GM21447 (cell line): Measurements from ENCODE around the gene RSRC1.
"Not testable (repeated sequence)": the region's sequence is repeated elsewhere in the genome, so short reads cannot be mapped to it uniquely, and the experiment has no call there.

ENCODE experiments used
- ATAC-seq: cut with Tn5 transposase; IDR thresholded peaks from one replicate; pipeline ENCODE4 v1.9.1; 2021; ENCODE audit not compliant: unreplicated experiment

Gene RSRC1

DNA sequence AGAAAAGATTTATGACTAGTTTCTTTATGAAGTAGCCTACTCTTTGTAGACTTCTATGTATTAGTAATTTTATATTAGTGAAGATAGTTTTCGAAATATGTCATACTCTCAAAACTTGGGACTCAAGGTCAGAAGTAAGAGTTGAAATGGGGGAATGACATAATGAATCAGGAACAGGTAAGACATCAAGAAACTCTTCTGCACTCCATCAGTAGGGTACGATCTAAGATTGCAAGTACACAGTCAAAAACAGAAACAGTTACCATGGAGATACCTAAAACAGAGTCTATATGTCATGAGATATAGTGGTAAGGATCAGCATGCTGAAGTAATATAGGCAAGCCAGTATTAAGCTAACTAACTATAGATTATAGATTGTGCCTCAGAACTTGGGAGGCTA lies 274.1 kb downstream of the RSRC1 start:
- peak; percentile 66 for ATAC-seq

GRCh38 chr3:158395421-158395820 lies 285.5 kb downstream of the RSRC1 start:
- no peak for ATAC-seq

GRCh38 chr3:158402590-158402989 lies 292.7 kb downstream of the RSRC1 start:
- ATAC-seq, result no peak

DNA sequence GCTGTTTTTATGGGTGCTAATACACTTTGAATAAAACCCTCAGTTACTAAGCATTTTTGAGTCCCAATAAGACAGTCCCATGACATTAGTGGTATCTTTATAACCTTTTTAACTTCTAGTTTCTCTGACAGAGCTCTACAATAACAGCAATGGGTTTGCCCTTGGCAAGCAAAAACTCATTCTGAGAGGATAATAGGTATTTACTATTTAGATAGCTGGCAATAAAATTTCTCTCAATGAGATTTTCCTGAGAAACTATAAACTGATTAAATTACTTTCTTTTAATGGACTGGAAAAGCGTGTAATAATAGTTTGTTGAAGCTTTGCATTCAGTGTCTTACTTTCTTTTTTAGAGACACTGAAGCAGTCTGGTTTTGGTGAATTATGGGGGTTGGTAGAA lies 293.1 kb downstream of the RSRC1 start:
- ATAC-seq, result no peak

DNA sequence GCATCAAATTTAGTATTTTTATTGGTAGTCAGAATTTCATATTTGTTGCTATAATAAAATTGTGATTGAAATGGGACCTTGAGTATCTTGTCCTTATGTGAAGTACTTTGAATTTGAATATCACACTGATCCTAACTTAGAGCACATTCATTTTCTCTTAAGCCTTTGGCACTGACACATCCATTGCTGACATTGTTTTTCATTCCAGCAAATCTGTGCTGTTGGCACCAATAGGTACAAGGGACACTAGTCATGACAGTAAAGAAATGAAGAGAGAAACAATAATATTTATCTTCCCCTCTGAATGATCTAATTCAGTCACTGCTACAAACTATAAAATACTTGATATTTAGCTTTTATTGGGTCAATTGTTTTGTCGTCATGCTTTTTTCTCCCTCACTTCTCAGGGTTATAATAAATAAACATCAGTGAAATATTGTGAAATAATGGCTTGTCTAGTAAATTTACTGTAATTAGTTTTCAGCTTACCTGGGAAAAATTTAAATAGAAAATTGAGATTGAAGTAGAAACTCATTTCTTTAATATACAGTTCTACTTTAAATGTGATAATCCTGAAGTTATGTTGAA lies 294.3 kb downstream of the RSRC1 start:
- ATAC-seq, result no peak

DNA sequence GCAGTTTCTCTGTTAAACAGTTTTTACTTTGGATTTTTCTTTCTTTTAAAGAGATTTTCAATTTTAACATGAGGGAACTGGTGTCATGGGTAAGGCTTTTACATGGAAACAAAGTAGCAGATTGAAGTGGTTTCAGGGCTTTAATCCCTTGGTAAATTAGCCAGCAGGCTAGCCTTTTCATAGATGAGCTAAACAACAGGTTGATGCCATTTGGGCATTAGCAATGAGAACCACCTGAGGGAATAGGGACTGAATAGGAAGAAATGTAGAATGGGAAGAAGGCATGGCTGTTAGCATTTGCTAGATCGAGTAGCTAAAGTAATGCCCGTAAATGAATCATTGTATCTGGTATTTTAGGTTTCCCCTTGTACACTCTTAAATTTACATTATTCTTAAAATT lies 295.6 kb downstream of the RSRC1 start:
- ATAC-seq, result no peak

- ATAC-seq, result no peak
These were observed 298.1 kb downstream of the RSRC1 start for GRCh38 chr3:158407844-158408517.

GRCh38 chr3:158408518-158408897 lies 298.6 kb downstream of the RSRC1 start:
- ATAC-seq, result not testable (repeated sequence)

GRCh38 chr3:158418035-158418434 lies 308.1 kb downstream of the RSRC1 start:
- ATAC-seq, result no peak

DNA sequence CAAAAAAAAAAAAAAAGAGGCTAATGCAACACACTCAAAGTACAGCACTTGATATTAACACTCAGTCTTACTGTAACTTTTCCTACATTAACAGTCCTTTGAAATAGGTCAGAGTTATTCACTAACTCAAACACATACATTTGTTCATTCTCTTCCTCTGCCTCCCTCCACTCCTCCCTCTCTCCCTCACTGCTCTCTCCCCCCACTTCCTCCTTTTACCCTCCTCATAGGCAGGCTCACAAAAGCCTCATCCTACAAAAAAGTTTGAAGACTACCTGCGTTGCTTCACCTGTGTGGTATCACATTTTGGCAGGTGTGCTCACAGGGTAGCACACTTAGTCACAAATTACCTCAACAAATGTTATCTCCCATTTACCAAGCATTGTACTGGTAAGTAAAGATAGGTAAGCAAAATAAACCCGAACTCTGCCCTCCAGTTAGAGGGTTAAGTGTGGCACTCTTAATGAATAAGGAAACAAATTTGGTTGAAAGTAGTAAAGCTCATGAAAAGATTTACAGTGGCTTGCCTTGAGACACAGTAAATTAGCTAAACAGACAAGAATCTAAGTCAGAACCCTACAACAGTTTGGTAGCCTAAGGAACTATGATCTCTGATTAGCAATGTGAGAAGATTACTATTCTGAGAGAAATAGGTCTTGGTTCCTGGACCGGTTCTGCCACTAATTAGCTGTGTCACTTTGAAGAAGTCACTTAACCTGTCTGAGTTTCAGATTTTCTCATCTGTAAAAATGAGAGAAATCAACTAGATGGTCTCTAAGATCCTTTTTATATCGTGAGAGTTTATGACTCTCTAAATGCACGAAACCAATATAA lies 310.1 kb downstream of the RSRC1 start:
- no peak for ATAC-seq

GRCh38 chr3:158420654-158421396 lies 310.9 kb downstream of the RSRC1 start:
- ATAC-seq, result peak; percentile 96

GRCh38 chr3:158430448-158430847 lies 320.6 kb downstream of the RSRC1 start:
- ATAC-seq, result no peak

DNA sequence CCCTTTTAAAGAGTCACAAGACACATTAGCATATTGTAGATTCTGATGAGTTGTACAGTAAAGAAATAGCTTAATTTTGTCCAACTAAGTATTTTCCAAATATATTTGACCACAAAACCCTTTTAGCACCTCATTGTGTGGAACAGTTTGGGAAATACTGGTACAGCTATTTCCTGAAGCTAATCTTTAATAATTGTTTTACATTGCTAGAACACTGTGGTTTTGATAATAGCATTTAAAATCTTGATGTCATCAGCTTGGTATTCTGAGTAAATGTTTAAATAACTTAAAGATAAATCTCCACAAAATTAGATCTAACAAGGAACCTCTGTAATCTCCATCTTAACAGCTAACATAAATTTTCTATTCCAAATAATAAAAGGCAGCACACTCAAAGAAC lies 321.1 kb downstream of the RSRC1 start:
- ATAC-seq, result no peak

DNA sequence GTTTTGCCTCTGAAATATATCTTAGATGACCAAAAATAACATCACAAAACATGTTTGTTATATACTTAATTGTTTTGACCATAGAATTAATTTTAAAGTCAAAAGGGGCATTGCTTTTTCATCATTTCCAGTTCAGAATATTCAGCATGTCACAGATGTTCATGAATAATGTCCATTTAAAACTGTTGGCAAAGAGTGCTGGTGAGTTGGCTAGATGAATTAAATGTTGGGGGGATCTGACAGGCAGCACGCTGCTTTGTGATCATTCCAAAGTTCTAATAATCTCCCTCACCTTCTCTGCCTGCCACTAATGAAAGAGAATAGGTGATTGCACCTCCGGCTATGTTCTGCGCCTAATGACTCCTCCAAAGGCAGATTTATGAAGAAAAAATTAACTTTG lies 321.9 kb downstream of the RSRC1 start:
- ATAC-seq, result no peak

- peak; percentile 96 for ATAC-seq
These were observed 324.6 kb downstream of the RSRC1 start for GRCh38 chr3:158434412-158435038.

GRCh38 chr3:158443632-158444031 lies 333.7 kb downstream of the RSRC1 start:
- ATAC-seq, result peak; percentile 95

- no peak for ATAC-seq
These were observed 337.5 kb downstream of the RSRC1 start for GRCh38 chr3:158447408-158447807.

DNA sequence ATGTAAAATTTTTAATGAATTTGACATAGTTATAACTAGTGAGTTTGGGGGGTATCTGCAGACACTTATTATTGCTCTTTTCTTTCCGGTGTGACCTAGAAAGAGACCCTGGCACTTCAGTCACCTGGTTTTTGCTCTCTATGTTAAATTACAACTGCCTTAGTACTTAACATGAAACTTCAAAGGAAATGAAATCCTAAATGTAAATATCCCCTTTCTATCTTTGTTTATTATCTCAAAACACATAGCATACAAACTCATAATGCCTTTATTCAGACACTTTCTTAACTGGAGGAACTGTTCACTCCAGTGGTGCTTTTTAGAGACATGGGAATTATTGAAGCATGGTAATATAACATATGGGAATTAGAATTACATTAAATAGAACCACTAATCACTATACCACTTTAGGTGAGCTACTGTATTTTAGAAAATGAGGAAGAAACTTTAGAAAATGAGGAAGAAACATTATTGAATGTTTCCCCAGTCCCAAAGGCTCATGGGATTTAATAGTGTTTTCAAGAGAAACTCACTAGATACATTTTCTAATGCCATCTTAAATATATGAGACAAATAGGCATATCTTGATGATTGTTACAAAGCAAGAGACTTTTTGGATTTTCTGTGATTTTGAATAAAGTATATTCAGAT lies 341.6 kb downstream of the RSRC1 start:
- no peak for ATAC-seq

DNA sequence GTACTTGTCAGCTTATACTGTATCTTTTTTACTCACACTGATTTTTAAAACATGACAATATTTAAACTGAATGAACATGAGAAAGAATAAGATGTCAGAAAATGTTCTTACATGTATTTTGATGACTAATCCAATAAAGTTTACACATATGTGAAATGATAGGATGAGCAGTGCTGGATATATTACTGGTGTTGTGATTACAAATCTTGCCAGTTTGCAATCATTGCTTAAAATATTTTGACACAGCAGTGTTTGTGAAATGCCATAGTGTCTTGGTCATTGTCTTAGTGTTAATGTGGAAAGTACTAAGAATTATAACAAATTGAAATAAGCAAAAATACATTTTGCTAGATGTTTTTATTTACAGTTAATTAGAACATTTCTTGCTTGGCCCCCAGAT lies 342.4 kb downstream of the RSRC1 start:
- ATAC-seq, result no peak

GRCh38 chr3:158453004-158453403 lies 343.1 kb downstream of the RSRC1 start:
- no peak for ATAC-seq
